WTC11 (cell line): ENCODE measurements around the gene NRSN2. TPM values are rescaled to one million over a fixed set of nuclear protein-coding genes. Genes with fewer than 3 reads are reported as not detected.
A peak's percentile ranks its signal among the peaks of the same experiment; 100 is the strongest.

Experiments
- ATAC-seq: fragments of 200-7000 bp; cut with Tn5 transposase; 2 replicates; pipeline ENCODE4 v1.10.0; 2021; ENCODE audit warnings: mild to moderate bottlenecking, moderate library complexity
- CTCF ChIA-PET: fragments of 300-600 bp; sonication (Branson Sonifier 250); formaldehyde crosslinking; loops from one replicate; lab custom pipeline; 2021; ENCODE audit warnings: antibody characterized with exemption; lab: Charles Lee
- POLR2A ChIA-PET: fragments of 350-600 bp; sonication (Branson Sonifier 250); formaldehyde crosslinking; loops from one replicate; lab custom pipeline; 2021; ENCODE audit warnings: antibody characterized with exemption; lab: Charles Lee
- DNase-seq: peaks from one replicate; pipeline ENCODE4 v3.0.0; 2021; ENCODE audit warnings: low spot score
- H3K27ac Mint-ChIP-seq: 2 replicates; pipeline ENCODE4 v1.8.0; 2021; ENCODE audit warnings: mixed read lengths
- H3K27me3 Mint-ChIP-seq: 2 replicates; pipeline ENCODE4 v1.8.0; 2021; ENCODE audit warnings: low read depth, mild to moderate bottlenecking, moderate library complexity, mixed read lengths
- H3K36me3 Mint-ChIP-seq: 2 replicates; pipeline ENCODE4 v1.8.0; 2021; ENCODE audit warnings: mixed read lengths
- H3K4me1 Mint-ChIP-seq: 2 replicates; pipeline ENCODE4 v1.8.0; 2022; ENCODE audit warnings: mixed read lengths
- H3K4me3 Mint-ChIP-seq: 2 replicates; pipeline ENCODE4 v1.8.0; 2021; ENCODE audit warnings: mild to moderate bottlenecking, moderate library complexity, mixed read lengths
- H3K9me3 Mint-ChIP-seq: 2 replicates; pipeline ENCODE4 v1.8.0; 2021; ENCODE audit warnings: mixed read lengths
- ATF3 ChIP-seq: sonication (generic); formaldehyde crosslinking; conservative IDR thresholded peaks from 2 replicates; pipeline ENCODE4 v1.8.1; 2022; ENCODE audit warnings: mild to moderate bottlenecking, missing genetic modification reagents
- CBFB ChIP-seq: sonication (generic); formaldehyde crosslinking; IDR thresholded peaks from 2 replicates; pipeline ENCODE4 v1.8.1; 2022; ENCODE audit warnings: mild to moderate bottlenecking, low read depth, missing genetic modification reagents
- CREB1 ChIP-seq: sonication (generic); formaldehyde crosslinking; IDR thresholded peaks from 2 replicates; pipeline ENCODE4 v1.8.0; 2023; ENCODE audit warnings: mild to moderate bottlenecking, missing genetic modification reagents
- ELF4 ChIP-seq: sonication (generic); formaldehyde crosslinking; IDR thresholded peaks from 2 replicates; pipeline ENCODE4 v1.8.1; 2022; ENCODE audit warnings: low read depth, mild to moderate bottlenecking, moderate library complexity, missing genetic modification reagents
- GABPB1 ChIP-seq: sonication (generic); formaldehyde crosslinking; IDR thresholded peaks from 2 replicates; pipeline ENCODE4 v1.8.1; 2023; ENCODE audit warnings: mild to moderate bottlenecking, missing genetic modification reagents
- GRHL2 ChIP-seq: fragments of 250-450 bp; sonication (Bioruptor Pico); IDR thresholded peaks from 2 replicates; pipeline ENCODE4 v1.8.0; 2022; ENCODE audit warnings: mild to moderate bottlenecking, moderate library complexity; ENCODE audit not compliant: insufficient replicate concordance, severe bottlenecking
- HMGA2 ChIP-seq: fragments of 250-450 bp; sonication (Bioruptor Pico); IDR thresholded peaks from 2 replicates; pipeline ENCODE4 v1.4.0; 2021; ENCODE audit warnings: mild to moderate bottlenecking, moderate library complexity
- IRF1 ChIP-seq: sonication (generic); formaldehyde crosslinking; IDR thresholded peaks from 2 replicates; pipeline ENCODE4 v1.8.0; 2023; ENCODE audit warnings: missing genetic modification reagents
- IRF2 ChIP-seq: sonication (generic); formaldehyde crosslinking; IDR thresholded peaks from 2 replicates; pipeline ENCODE4 v1.8.0; 2022; ENCODE audit warnings: low read depth, missing genetic modification reagents, borderline replicate concordance
- MXD4 ChIP-seq: fragments of 250-450 bp; sonication (Bioruptor Pico); IDR thresholded peaks from 2 replicates; pipeline ENCODE4 v1.8.0; 2021; ENCODE audit warnings: mild to moderate bottlenecking, moderate library complexity, borderline replicate concordance
- NFE2L1 ChIP-seq: sonication (generic); formaldehyde crosslinking; IDR thresholded peaks from 2 replicates; pipeline ENCODE4 v1.8.1; 2023; ENCODE audit warnings: missing genetic modification reagents
- PRDM15 ChIP-seq: sonication (generic); formaldehyde crosslinking; IDR thresholded peaks from 2 replicates; pipeline ENCODE4 v1.8.0; 2022; ENCODE audit warnings: missing genetic modification reagents
- ZNF121 ChIP-seq: sonication (generic); formaldehyde crosslinking; IDR thresholded peaks from 2 replicates; pipeline ENCODE4 v1.8.0; 2023; ENCODE audit warnings: missing genetic modification reagents
- ZNF317 ChIP-seq: sonication (generic); formaldehyde crosslinking; IDR thresholded peaks from 2 replicates; pipeline ENCODE4 v1.8.1; 2023; ENCODE audit warnings: low read depth, mild to moderate bottlenecking, moderate library complexity, missing genetic modification reagents, borderline replicate concordance
- ZNF396 ChIP-seq: fragments of 250-450 bp; sonication (Bioruptor Pico); IDR thresholded peaks from 2 replicates; pipeline ENCODE4 v1.8.0; 2021; ENCODE audit warnings: mild to moderate bottlenecking, moderate library complexity, borderline replicate concordance
- total RNA-seq: library from RNA; stranded (reverse); gene quantifications from 3 replicates; pipeline ENCODE4 v1.2.3, GENCODE V29; 2021

The NRSN2 gene
- total RNA-seq, 1 experiment from 2014 or later = 23.0 TPM

- H3K36me3 Mint-ChIP-seq = no peaks in the 10 kb centered on the region
- no peak overlapping the region for H3K4me3 Mint-ChIP-seq
- no peaks in the 10 kb centered on the region for H3K9me3 Mint-ChIP-seq
- ChIA-PET POLR2A (interaction anchor here (1.5 kb wide), 1 partner anchor 14 kb away, joined by 5 read pairs; the partner anchor contains the start of gene TRIB3), CTCF (interaction anchor here (0.8 to 1.3 kb wide), 4 partner anchors 12 to 279 kb away, joined by 3 to 5 read pairs (median 4); no protein-coding TSS in a partner anchor)
- H3K27ac Mint-ChIP-seq = no peak overlapping the region
- no peak for DNase-seq
- H3K4me1 Mint-ChIP-seq = peaks cover 13% of the 10 kb centered on the region
- TF ChIP-seq HMGA2 (peak; percentile 95), ATF3 (CRISPR knock-in tag) (no peak)
- no peak for ATAC-seq
- peaks cover 8% of the 10 kb centered on the region; the same call in 1 of the 2 replicates for H3K27me3 Mint-ChIP-seq
Measured at GRCh38 chr20:366719-367485, 20.0 kb downstream of the NRSN2 start.

- H3K4me3 Mint-ChIP-seq = no peak overlapping the region
- CTCF ChIA-PET = interaction anchor here (1.3 kb wide), 1 partner anchor 14 kb away, joined by 5 read pairs; no protein-coding TSS in a partner anchor
- H3K27ac Mint-ChIP-seq = no peak overlapping the region
- no peak for DNase-seq
- no peak for TF ChIP-seq HMGA2
- no peak for TF ChIP-seq ELF4 (CRISPR knock-in tag)
- TF ChIP-seq IRF1 (CRISPR knock-in tag) = no peak
- no peak for TF ChIP-seq CREB1
- TF ChIP-seq CBFB (CRISPR knock-in tag) = no peak
- TF ChIP-seq GRHL2 = no peak
- TF ChIP-seq PRDM15 = 0 out of 2 replicates have a peak, but pooled peaks have one; percentile 48
- TF ChIP-seq, all 79 proteins: peak for 1
- no peaks in the 10 kb centered on the region for H3K9me3 Mint-ChIP-seq
- peaks cover 8% of the 10 kb centered on the region; the same call in 1 of the 2 replicates for H3K27me3 Mint-ChIP-seq
- H3K36me3 Mint-ChIP-seq = no peaks in the 10 kb centered on the region
- POLR2A ChIA-PET = no interaction called here
- ATAC-seq = no peak
- H3K4me1 Mint-ChIP-seq = peaks cover 19% of the 10 kb centered on the region
Measured at GRCh38 chr20:367486-367887, 20.6 kb downstream of the NRSN2 start.

GRCh38 chr20:368915-369314 is 22.0 kb downstream of the NRSN2 start:
- Mint-ChIP-seq H3K4me3 (no peak overlapping the region), H3K4me1 (peaks cover 26% of the 10 kb centered on the region), H3K36me3 (no peaks in the 10 kb centered on the region), H3K27ac (no peak overlapping the region), H3K27me3 (peaks cover 8% of the 10 kb centered on the region; the same call in 1 of the 2 replicates), H3K9me3 (no peaks in the 10 kb centered on the region)
- ATAC-seq (no peak), DNase-seq (no peak)
- POLR2A ChIA-PET = interaction anchor here (1.1 kb wide), 1 partner anchor 39 kb away, joined by 3 read pairs; no protein-coding TSS in a partner anchor
- no peak for TF ChIP-seq NFE2L1 (CRISPR knock-in tag)
- CTCF ChIA-PET = interaction anchor here (4.0 kb wide), 1 partner anchor 62 kb away, joined by 19 read pairs; no protein-coding TSS in a partner anchor

- Mint-ChIP-seq H3K4me1 (peaks cover 24% of the 10 kb centered on the region), H3K36me3 (no peaks in the 10 kb centered on the region), H3K27ac (no peak overlapping the region), H3K9me3 (no peaks in the 10 kb centered on the region), H3K4me3 (no peak overlapping the region), H3K27me3 (peaks cover 6% of the 10 kb centered on the region; the same call in 1 of the 2 replicates)
- CTCF ChIA-PET = interaction anchor here (2.4 to 4.0 kb wide), 3 partner anchors 8 to 61 kb away, joined by 7 to 19 read pairs (median 14); partner anchors contain the start of gene TRIB3
- ATAC-seq = no peak
- no peak for DNase-seq
- TF ChIP-seq MXD4 (CRISPR knock-in tag) = no peak
- no peak for TF ChIP-seq ZNF396 (CRISPR knock-in tag)
- peak; percentile 79; the same call in 1 of the 2 replicates for TF ChIP-seq ZNF121 (CRISPR knock-in tag)
- no peak for TF ChIP-seq ZNF317 (CRISPR knock-in tag)
- no peak for TF ChIP-seq IRF2 (CRISPR knock-in tag)
- TF ChIP-seq GABPB1 (CRISPR knock-in tag) = peak; percentile 86
- POLR2A ChIA-PET = interaction anchor here (0.7 to 1.1 kb wide), 2 partner anchors 15 to 37 kb away, joined by 3 read pairs; no protein-coding TSS in a partner anchor
Measured at GRCh38 chr20:370151-370600, 23.3 kb downstream of the NRSN2 start.
